Thyroid gland (tissue), 4 donors: ENCODE measurements around the gene LMX1B.

Experiments used
- POLR2A ChIP-seq, 2 donors: fragments of 450-650 bp; IDR thresholded peaks; one replicate each; pipeline ENCODE4 v1.6.1; 2017; ENCODE audit warnings: antibody characterized with exemption in 2 of 2, mild to moderate bottlenecking in 2 of 2, moderate library complexity in 1 of 2
- TF ChIP-seq, protein P1 (sequence below), 6 experiments: fragments of 200-600 bp in 3 of 6; fragments of 450-650 bp in 3 of 6; sonication (generic) in 3 of 6; IDR thresholded peaks; one replicate each; pipeline ENCODE4 v1.5.1; 2016 to 2019; ENCODE audit warnings: antibody characterized with exemption in 6 of 6, mild to moderate bottlenecking in 2 of 6, inconsistent platforms in 1 of 6, moderate library complexity in 1 of 6

DNA sequence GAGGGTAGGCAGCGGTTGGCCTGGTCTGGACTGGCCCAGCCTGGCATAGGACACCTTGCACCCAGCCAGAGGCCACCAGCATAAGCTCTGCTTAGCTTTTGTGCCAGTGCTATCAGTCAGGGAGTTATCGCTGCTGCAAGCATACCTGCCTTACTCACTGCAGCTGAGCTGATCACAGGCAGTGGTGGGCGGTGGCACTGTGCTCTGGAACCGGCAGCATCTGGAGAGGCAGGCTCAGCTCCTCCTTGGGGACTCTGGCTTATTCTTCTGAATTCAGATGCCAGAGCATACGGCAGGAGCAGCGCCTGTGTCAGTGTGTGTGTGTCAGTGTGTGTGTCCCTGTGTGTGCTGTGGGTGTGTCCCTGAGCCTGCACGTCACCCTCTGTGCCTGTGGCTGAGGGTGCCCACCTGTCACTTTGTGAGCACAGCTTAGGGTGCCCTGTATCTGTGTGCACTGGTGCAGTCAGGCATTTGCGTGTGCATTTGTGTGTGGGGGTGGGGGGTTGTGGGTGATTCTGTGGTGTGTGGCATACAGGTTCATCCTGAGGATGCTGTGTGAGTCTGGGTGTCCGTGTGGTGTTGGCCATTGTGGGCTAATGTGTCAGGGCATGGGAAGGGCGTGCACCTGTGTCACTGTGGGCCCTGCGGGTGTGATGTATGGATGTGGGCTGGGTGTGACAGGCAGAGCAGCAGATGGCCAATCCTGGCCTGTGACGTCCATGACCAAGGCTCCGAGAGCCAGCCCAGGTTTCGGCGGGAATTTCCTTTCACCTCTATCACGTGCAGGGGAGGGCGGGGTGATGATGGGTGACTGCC lies 23.5 kb downstream of the LMX1B start:
- TF ChIP-seq, protein P1, sequence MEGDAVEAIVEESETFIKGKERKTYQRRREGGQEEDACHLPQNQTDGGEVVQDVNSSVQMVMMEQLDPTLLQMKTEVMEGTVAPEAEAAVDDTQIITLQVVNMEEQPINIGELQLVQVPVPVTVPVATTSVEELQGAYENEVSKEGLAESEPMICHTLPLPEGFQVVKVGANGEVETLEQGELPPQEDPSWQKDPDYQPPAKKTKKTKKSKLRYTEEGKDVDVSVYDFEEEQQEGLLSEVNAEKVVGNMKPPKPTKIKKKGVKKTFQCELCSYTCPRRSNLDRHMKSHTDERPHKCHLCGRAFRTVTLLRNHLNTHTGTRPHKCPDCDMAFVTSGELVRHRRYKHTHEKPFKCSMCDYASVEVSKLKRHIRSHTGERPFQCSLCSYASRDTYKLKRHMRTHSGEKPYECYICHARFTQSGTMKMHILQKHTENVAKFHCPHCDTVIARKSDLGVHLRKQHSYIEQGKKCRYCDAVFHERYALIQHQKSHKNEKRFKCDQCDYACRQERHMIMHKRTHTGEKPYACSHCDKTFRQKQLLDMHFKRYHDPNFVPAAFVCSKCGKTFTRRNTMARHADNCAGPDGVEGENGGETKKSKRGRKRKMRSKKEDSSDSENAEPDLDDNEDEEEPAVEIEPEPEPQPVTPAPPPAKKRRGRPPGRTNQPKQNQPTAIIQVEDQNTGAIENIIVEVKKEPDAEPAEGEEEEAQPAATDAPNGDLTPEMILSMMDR (IDR thresholded peaks at IDR 0.05) = no peak
- no peak for TF ChIP-seq POLR2A (IDR thresholded peaks at IDR 0.05)
